HFF-Myc (cell line): Measurements from ENCODE around the gene C6orf89.

Experiments
- DNase-seq: peaks from one replicate; pipeline ENCODE4 v3.0.0-alpha.2; 2011; ENCODE audit warnings: low read depth; ENCODE audit errors: extremely low read depth
- H3K4me3 ChIP-seq: replicated peaks from 2 replicates; pipeline ENCODE4 v1.5.1; 2011; ENCODE audit warnings: low read depth, mild to moderate bottlenecking, control low read depth, low read length
- CTCF ChIP-seq: IDR thresholded peaks from 2 replicates; pipeline ENCODE4 v1.5.1; 2012; ENCODE audit warnings: mild to moderate bottlenecking, low read depth, low read length, control low read depth; ENCODE audit errors: missing control alignments

Gene C6orf89

GRCh38 chr6:36976931-36977330 lies 91.2 kb downstream of the C6orf89 start:
- no peak for TF ChIP-seq CTCF
- DNase-seq = no peak

GRCh38 chr6:36977470-36977941 lies 91.8 kb downstream of the C6orf89 start:
- DNase-seq = no peak
- peak; percentile 48 for TF ChIP-seq CTCF
- no peak overlapping the region for H3K4me3 ChIP-seq

More at GRCh38 chr6:36976931-36977330, 91.2 kb downstream of the C6orf89 start:
- no peak overlapping the region for H3K4me3 ChIP-seq
